Activated naive CD4-positive, alpha-beta T cell treated with anti-CD3 and anti-CD28 coated beads, Interleukin-2, amount 50 U/mL, for 24 hours (primary cell): Measurements from ENCODE around the gene SH3BGRL3.
"Not testable (repeated sequence)": the region's sequence is repeated elsewhere in the genome, so short reads cannot be mapped to it uniquely, and the experiment has no call there.

Experiments used
- H3K27ac Mint-ChIP-seq: one replicate; pipeline ENCODE4 v1.8.0; 2021; ENCODE audit warnings: mild to moderate bottlenecking, mixed read lengths
- H3K27me3 Mint-ChIP-seq: one replicate; pipeline ENCODE4 v1.8.0; 2021; ENCODE audit warnings: mixed read lengths
- H3K36me3 Mint-ChIP-seq: one replicate; pipeline ENCODE4 v1.8.0; 2021; ENCODE audit warnings: mixed read lengths
- H3K4me1 Mint-ChIP-seq: one replicate; pipeline ENCODE4 v1.8.0; 2021; ENCODE audit warnings: mixed read lengths
- H3K4me3 Mint-ChIP-seq: one replicate; pipeline ENCODE4 v1.8.0; 2021; ENCODE audit warnings: mild to moderate bottlenecking, mixed read lengths
- H3K9me3 Mint-ChIP-seq: one replicate; pipeline ENCODE4 v1.8.0; 2021; ENCODE audit warnings: mixed read lengths

The SH3BGRL3 gene

DNA sequence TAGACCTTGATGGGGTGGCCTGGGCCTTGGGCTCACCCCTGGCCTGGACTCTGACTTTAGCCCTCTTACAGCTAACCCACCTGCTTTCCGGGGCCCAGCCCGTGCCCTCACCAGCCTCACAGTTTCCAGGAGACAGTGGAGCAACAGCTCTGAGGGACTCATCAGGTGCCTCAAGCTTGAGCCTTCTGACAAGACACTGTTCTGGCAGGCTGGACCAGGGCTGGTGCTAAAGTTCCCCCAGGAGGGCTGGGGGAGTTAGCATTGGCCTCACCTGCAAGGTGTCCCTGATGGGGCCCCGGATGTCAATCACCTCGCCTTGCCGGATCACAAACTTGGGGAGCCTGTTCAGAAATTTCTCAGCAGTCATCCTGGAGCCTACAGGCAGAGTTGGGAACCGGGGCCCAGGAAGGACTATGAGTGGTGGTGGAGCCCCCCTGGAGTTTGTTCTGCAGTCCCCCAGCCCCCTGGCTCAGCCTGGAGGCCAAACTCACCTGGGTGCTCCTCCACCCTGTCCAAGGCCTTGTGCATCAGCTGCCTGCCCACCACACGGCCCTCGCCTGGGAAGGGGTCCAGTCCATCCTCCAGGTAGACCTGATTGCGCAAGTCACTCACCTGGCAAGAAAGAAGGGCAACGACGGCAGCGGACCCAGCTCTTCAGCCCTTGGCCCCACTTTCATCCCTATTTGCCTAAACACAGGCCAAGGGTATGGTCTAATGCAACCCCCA lies 4.1 kb downstream of the SH3BGRL3 start:
- H3K27me3 Mint-ChIP-seq, result no peaks in the 10 kb centered on the region
- H3K27ac Mint-ChIP-seq, result peak overlapping the region; percentile 98
- H3K4me3 Mint-ChIP-seq, result peak overlapping the region; percentile 84
- H3K4me1 Mint-ChIP-seq, result peaks cover 83% of the 10 kb centered on the region
- H3K36me3 Mint-ChIP-seq, result peaks cover 12% of the 10 kb centered on the region
- no peaks in the 10 kb centered on the region for H3K9me3 Mint-ChIP-seq

- Mint-ChIP-seq H3K36me3 (peaks cover 12% of the 10 kb centered on the region), H3K27me3 (no peaks in the 10 kb centered on the region), H3K4me1 (peaks cover 85% of the 10 kb centered on the region), H3K9me3 (no peaks in the 10 kb centered on the region), H3K4me3 (peak overlapping the region; percentile 84), H3K27ac (peak overlapping the region; percentile 98)
Measured at GRCh38 chr1:26284597-26285347, 4.9 kb downstream of the SH3BGRL3 start.

- H3K9me3 Mint-ChIP-seq, result no peaks in the 10 kb centered on the region
- H3K4me3 Mint-ChIP-seq, result peak overlapping the region; percentile 20
- peaks cover 93% of the 10 kb centered on the region for H3K4me1 Mint-ChIP-seq
- H3K36me3 Mint-ChIP-seq, result peaks cover 12% of the 10 kb centered on the region
- no peaks in the 10 kb centered on the region for H3K27me3 Mint-ChIP-seq
- H3K27ac Mint-ChIP-seq, result peak overlapping the region; percentile 98
Measured at GRCh38 chr1:26285366-26286063, 5.6 kb downstream of the SH3BGRL3 start.

DNA sequence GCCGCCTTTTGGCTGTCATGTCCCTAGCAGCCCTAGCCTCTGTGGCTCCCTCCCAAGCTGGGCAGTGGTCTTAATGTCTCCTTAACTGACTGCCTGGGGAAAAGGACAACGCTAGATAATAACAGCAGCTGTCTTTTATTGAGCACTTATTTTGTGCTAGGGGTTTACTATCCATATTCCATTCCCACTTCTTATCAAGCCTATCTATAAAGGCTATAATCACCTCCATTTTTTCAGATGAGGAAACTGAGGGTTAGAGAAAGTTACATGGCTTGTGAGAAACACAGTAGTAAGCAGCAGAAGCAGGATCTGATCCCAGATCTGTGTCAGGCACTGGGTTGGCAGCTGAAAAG lies 6.2 kb downstream of the SH3BGRL3 start:
- Mint-ChIP-seq H3K4me1 (peaks cover 96% of the 10 kb centered on the region), H3K4me3 (no peak overlapping the region), H3K27me3 (no peaks in the 10 kb centered on the region), H3K27ac (peak overlapping the region; percentile 98), H3K36me3 (peaks cover 11% of the 10 kb centered on the region), H3K9me3 (no peaks in the 10 kb centered on the region)

GRCh38 chr1:26287033-26287711 lies 7.3 kb downstream of the SH3BGRL3 start:
- Mint-ChIP-seq H3K4me1 (peaks cover 98% of the 10 kb centered on the region), H3K4me3 (peak overlapping the region; percentile 73), H3K27ac (peak overlapping the region; percentile 98), H3K36me3 (peaks cover 4% of the 10 kb centered on the region), H3K27me3 (no peaks in the 10 kb centered on the region), H3K9me3 (no peaks in the 10 kb centered on the region)

DNA sequence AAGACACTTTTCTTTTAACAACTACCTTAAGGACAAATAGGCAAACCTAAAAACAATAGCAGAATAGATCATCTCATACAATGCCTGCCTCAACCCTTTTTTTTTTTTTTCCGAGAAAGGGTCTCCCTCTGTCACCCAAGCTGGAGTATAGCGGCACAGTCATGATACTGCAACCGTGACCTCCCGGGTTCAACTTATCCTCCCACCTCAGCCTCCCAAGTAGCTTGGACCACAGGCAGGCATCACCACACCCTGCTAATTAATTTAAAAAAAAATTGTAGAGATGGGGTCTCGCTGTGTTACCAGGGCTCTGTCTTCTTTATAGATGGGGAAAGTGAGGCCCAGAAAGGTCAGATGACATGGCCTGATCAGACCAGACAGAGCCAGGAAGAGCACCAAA lies 7.9 kb downstream of the SH3BGRL3 start:
- Mint-ChIP-seq H3K4me3 (peak overlapping the region; percentile 73), H3K36me3 (peaks cover 4% of the 10 kb centered on the region), H3K9me3 (no peaks in the 10 kb centered on the region), H3K27me3 (no peaks in the 10 kb centered on the region), H3K4me1 (peaks cover 98% of the 10 kb centered on the region), H3K27ac (peak overlapping the region; percentile 98)

- H3K27me3 Mint-ChIP-seq, result no peaks in the 10 kb centered on the region
- peak overlapping the region; percentile 73 for H3K4me3 Mint-ChIP-seq
- H3K4me1 Mint-ChIP-seq, result peaks cover 96% of the 10 kb centered on the region
- peaks cover 4% of the 10 kb centered on the region for H3K36me3 Mint-ChIP-seq
- H3K27ac Mint-ChIP-seq, result peak overlapping the region; percentile 98
- no peaks in the 10 kb centered on the region for H3K9me3 Mint-ChIP-seq
Measured at GRCh38 chr1:26288311-26288941, 8.5 kb downstream of the SH3BGRL3 start.

DNA sequence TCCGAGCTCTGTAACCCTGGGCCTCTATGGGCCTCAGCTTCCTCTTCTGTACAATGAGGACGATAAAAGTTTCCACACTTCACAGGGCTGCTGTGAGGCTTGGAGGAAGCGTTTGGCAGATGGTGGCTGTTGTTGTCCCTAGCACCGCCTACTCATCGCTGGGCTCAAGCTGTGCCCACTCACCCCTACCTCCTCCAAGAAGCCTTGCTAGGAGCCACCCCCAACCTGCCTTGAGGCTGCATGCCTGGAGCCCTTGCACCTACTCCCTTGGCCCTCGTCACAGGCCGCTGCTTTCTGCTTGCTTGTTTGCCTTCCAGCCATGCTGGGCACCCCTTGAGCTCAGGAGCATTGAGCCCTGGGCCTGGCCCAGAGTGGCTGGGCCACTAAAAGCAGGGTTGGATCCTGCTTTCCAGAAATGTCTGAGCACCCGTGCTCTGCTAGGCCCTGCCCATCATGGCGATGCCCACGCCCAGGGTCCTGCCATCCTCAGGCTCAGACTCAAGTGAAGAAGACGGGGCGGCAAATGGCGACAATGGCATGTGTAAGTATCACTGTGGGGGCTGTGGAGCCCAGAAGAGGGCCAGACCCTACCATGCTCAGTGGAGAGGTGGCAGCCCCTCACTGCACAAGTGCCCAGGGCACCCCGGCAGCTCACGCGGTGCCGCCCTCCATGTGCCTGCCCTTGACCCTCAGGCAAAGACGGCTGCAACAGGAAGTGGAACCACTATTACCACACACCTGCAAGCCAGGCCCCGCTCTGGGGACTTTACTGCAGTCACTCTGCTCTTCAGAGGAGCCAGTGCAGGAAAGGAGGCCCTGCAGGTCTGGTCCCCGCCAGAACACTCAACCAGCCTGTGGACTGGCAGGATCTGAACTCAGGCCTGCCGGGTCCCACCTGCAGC lies 9.5 kb downstream of the SH3BGRL3 start:
- peaks cover 3% of the 10 kb centered on the region for H3K36me3 Mint-ChIP-seq
- peak overlapping the region; percentile 51 for H3K4me3 Mint-ChIP-seq
- no peaks in the 10 kb centered on the region for H3K27me3 Mint-ChIP-seq
- no peaks in the 10 kb centered on the region for H3K9me3 Mint-ChIP-seq
- peak overlapping the region; percentile 94 for H3K27ac Mint-ChIP-seq
- peaks cover 86% of the 10 kb centered on the region for H3K4me1 Mint-ChIP-seq

GRCh38 chr1:26290122-26290881 lies 10.4 kb downstream of the SH3BGRL3 start:
- H3K4me1 Mint-ChIP-seq, result peaks cover 83% of the 10 kb centered on the region
- H3K27me3 Mint-ChIP-seq, result no peaks in the 10 kb centered on the region
- no peaks in the 10 kb centered on the region for H3K36me3 Mint-ChIP-seq
- H3K9me3 Mint-ChIP-seq, result no peaks in the 10 kb centered on the region
- peak overlapping the region; percentile 94 for H3K27ac Mint-ChIP-seq
- peak overlapping the region; percentile 51 for H3K4me3 Mint-ChIP-seq

DNA sequence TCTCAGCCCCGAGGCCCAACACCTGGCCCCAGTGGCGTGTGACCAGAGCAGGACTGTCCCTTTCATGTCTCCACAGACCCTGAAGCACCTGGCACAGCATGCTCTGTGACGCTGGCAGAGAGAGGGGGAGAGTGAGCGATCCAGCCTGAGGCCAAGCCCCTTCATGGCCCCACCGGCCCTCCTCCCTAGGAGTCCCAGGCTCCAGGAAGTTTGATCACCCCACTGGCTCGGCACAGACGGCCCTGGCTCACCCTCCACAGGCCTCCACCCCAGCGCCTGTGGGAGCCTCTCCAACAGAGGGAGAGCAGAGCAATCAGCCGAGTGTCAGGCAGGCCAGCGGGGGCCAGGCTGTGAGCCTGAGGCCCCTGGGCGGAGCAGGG lies 11.0 kb downstream of the SH3BGRL3 start:
- H3K4me1 Mint-ChIP-seq, result peaks cover 85% of the 10 kb centered on the region
- no peaks in the 10 kb centered on the region for H3K27me3 Mint-ChIP-seq
- peak overlapping the region; percentile 87 for H3K27ac Mint-ChIP-seq
- H3K4me3 Mint-ChIP-seq, result no peak overlapping the region
- no peaks in the 10 kb centered on the region for H3K9me3 Mint-ChIP-seq
- no peaks in the 10 kb centered on the region for H3K36me3 Mint-ChIP-seq

DNA sequence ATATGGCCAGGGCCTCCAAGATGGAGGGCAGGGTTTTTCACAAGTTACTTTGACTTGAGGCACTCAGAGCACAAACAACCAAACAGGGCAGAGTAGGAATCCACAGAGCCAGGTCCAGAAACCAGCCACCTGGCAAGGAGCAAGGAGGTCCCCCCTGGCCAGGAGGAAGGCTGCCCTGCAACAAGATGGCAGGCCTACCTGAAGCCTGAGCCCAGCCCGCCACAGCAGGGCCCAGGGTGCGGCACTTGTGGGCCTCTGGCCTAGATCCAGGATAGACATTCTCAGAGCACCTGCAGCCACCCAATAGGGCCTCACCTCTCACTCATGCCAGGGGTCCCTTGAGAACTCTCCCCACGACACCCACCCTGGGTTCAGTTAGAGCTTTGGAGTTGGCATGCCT lies 11.5 kb downstream of the SH3BGRL3 start:
- H3K27me3 Mint-ChIP-seq, result no peaks in the 10 kb centered on the region
- H3K9me3 Mint-ChIP-seq, result no peaks in the 10 kb centered on the region
- H3K4me1 Mint-ChIP-seq, result peaks cover 85% of the 10 kb centered on the region
- H3K4me3 Mint-ChIP-seq, result no peak overlapping the region
- H3K27ac Mint-ChIP-seq, result peak overlapping the region; percentile 87
- H3K36me3 Mint-ChIP-seq, result no peaks in the 10 kb centered on the region

DNA sequence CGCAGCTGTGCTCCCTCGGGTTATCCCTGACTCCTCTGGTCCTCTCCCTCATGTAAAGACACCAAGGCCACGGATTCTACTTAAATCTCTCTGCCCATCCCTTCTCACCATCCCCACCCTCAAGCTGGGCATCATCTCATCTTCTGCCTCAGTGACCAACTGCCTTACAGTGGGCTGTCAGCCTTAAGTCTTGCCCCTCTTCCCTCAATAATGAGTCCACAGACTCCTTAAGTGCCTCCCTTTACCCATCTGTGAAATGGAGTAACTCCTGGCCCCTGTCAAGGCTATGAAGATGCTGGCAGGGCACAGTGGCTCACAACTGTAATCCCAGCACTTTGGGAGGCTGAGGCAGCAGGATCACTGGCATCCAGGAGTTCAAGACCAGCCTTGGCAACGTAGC lies 12.1 kb downstream of the SH3BGRL3 start:
- Mint-ChIP-seq H3K27me3 (no peaks in the 10 kb centered on the region), H3K27ac (peak overlapping the region; percentile 87), H3K36me3 (no peaks in the 10 kb centered on the region), H3K4me1 (peaks cover 80% of the 10 kb centered on the region), H3K9me3 (no peaks in the 10 kb centered on the region), H3K4me3 (no peak overlapping the region)

DNA sequence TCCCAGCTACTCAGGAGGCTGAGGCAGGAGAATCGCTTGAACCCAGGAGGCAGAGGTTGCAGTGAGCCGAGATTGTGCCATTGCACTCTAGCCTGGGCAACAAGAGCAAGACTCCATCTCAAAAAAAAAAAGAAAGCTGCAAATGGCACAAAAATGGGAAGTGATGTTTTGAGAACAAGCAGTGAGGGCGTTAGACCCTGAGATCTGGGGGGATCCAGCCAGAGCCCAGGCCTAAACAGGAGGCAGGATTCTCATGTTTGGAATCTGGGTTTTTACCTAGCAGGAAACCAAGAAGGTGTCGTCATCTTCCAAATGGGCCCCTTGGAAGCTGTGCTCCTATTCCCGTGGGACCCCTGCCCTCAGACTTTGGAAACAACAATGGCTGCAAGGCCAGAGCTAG lies 12.8 kb downstream of the SH3BGRL3 start:
- H3K36me3 Mint-ChIP-seq, H3K4me3 Mint-ChIP-seq, H3K27me3 Mint-ChIP-seq, H3K9me3 Mint-ChIP-seq: not testable (repeated sequence)
- peak overlapping the region; percentile 55 for H3K27ac Mint-ChIP-seq
- peaks cover 72% of the 10 kb centered on the region for H3K4me1 Mint-ChIP-seq
